ENCODE data around the gene POTEF. TPM values are rescaled to one million over a fixed set of nuclear protein-coding genes. Genes with fewer than 3 reads are reported as not detected.
A peak's percentile ranks its signal among the peaks of the same experiment; 100 is the strongest.
"Not testable (repeated sequence)": the region's sequence is repeated elsewhere in the genome, so short reads cannot be mapped to it uniquely, and the experiment has no call there.

The POTEF gene
- total RNA-seq = not detected

DNA sequence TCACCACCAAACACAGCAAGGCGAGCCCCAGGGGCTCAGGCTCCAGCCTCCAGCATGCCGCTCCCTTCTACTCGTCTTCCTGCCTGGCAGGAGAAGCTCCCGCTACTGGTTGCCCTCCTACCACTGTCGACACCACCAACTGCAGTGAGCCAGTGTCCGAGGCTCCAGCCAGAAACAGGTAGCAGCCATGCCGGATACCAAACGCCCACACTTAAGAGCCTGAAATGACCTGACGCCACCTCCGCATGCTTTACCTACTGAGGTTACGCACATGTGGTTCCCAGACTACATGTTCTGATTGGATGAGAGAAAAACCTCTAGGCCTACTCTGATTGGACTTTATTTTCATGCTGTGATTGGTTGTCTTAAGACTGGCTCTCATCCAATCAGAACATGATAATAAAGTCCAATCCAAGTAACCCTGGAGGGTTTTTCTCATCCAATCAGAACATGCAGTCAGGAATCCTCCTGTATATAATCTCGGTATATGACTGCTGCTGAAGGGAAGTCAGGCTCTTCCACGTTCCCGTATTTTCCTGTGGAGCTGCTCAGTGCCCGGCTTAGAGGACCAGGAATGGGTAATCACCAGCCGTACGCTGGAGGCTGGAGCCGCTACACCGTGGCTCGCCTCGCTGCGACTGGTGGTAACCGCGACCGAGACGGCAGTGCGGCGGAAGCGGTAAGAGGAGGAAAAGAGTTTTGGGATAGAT, at the start of gene POTEF:
TSS of gene POTEF (minus strand) at position 103 of the 710 bp plus-strand sequence. CDS start 8,707 bp downstream, outside the sequence.
- not testable (repeated sequence) for DNase-seq; H3K9me3 Mint-ChIP-seq; ATAC-seq; H3K4me1 Mint-ChIP-seq (ENCODE audit: low read depth); H3K36me3 Mint-ChIP-seq (ENCODE audit: insufficient read depth); H3K4me3 Mint-ChIP-seq; H3K27me3 Mint-ChIP-seq (ENCODE audit: low read depth)

DNA sequence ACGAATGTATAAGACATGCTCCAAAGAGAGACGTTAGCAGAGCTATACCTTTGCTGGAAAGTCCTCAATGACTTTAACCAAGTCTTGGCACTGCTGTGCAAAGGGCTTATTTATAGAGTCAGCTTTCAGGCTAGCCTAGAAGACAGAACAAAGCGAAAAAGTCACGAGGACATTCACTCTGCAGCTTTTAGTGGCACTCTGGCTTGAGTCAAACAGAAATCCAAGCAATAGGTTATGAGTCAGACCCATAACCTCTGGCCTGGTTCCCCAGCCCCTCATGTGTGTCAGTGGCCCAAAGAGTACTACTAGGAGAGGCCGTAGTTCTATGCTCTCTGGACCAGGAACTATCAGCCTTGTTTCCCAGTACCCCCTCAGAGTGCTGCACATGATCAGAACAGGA, 45.8 kb upstream of the POTEF start:
- not testable (repeated sequence) for DNase-seq; H3K4me3 Mint-ChIP-seq; H3K4me1 Mint-ChIP-seq (ENCODE audit: low read depth); H3K9me3 Mint-ChIP-seq; H3K27me3 Mint-ChIP-seq (ENCODE audit: low read depth)
- peak; percentile 42 to 44 for ATAC-seq
- peaks cover 23% of the 10 kb centered on the region for H3K36me3 Mint-ChIP-seq (ENCODE audit: insufficient read depth)

DNA sequence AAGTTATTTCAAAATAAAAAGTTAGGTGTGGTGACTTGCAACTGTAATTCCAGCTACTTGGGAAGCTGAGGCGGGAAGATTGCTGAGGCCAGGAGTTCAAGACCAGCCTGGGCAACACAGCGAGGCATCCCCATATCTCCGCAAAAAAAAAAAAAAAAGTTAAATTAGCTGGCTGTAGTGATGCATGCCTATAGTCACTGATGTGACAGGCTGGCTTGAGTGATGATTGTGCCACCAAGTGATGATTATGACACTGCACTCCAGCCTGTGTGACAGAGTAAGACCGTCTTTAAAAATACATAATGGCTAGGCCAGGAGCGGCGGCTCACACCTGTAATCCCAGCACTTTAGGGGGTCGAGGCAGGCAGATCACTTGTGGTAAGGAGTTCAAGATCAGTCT, 40.9 kb upstream of the POTEF start:
- no peaks in the 10 kb centered on the region for H3K4me1 Mint-ChIP-seq (ENCODE audit: low read depth)
- no peak overlapping the region for H3K4me3 Mint-ChIP-seq
- H3K36me3 Mint-ChIP-seq (ENCODE audit: insufficient read depth) = peaks cover 26% of the 10 kb centered on the region
- ATAC-seq (no peak), DNase-seq (no peak)
- no peaks in the 10 kb centered on the region for H3K27me3 Mint-ChIP-seq (ENCODE audit: low read depth)
- no peaks in the 10 kb centered on the region for H3K9me3 Mint-ChIP-seq

DNA sequence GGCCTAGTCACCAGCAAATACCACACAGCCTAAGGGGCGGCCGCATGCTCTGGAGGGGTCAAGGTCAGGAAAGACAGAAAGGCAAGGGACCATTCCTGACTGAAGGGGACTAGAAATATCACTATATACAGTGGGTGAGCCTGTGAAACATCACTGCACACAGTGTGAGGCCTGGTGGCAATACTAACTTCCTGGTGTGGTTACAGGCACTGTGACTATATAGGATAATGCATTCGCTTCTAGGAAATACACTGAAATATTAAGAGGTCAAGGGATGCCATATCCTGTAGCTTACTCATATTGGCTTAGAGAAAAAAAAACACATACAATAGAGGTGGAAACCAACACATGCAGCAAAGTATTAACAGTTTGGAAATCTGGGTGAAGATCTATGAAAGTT, 40.1 kb upstream of the POTEF start:
- ATAC-seq = peak in 1 of 2 donors; percentile 53
- DNase-seq; H3K27me3 Mint-ChIP-seq (ENCODE audit: low read depth); H3K9me3 Mint-ChIP-seq; H3K4me3 Mint-ChIP-seq; H3K4me1 Mint-ChIP-seq (ENCODE audit: low read depth): not testable (repeated sequence)
- H3K36me3 Mint-ChIP-seq (ENCODE audit: insufficient read depth) = peaks cover 30% of the 10 kb centered on the region

DNA sequence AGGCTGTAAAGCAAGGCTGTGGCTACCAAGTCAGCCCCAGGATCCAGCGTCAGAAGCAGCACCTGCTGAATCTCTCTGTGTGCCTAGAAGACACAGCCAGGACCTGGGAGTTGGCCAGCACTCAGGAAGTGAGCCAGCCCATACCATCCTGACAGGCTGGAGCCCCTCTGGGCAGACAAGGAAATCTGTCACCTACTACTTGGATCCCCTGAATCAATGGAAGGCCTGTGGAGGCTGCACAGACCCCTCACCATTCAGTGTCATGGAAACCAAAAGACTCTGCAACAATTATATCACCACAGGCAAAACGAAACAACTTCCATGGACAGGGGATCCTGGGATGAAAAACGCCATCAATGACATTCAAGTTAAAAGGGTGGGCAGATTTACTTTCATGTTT, 37.6 kb upstream of the POTEF start:
- not testable (repeated sequence) for H3K4me3 Mint-ChIP-seq; H3K27me3 Mint-ChIP-seq (ENCODE audit: low read depth); H3K9me3 Mint-ChIP-seq; ATAC-seq; DNase-seq; H3K4me1 Mint-ChIP-seq (ENCODE audit: low read depth)
- H3K36me3 Mint-ChIP-seq (ENCODE audit: insufficient read depth) = peaks cover 25% of the 10 kb centered on the region

DNA sequence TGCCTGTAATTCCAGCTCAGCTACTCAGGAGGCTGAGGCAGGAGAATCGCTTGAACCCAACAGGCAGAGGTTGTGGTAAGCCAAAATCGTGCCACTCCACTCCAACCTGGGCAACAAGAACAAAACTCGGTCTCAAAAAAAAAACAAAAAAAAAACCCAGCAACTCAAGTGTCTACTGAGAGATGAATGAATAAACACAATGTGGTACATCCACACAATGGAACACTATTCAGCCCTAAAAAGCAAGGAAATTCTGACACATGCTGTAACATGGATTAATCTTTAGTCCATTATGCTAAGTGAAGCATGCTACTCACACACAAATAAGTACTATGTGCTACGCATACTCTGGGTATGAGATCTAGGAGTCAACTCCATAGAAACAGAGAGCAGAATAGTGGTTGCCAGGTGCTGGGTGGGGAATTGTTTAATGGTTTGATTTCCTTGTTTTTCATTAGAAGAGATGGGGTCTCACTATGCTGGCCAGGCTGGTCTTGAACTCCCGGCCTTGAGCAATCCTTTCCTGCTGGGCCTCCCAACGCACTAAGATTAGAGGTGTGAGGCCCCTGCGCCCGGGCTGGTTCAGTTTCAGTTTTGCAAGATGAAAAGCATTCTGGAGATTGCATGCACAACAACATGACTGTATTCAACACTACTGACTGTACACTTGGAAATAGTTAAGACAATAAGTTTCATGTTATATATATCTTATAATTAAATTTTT, 36.4 kb upstream of the POTEF start:
- no peaks in the 10 kb centered on the region for H3K27me3 Mint-ChIP-seq (ENCODE audit: low read depth)
- no peak for ATAC-seq
- no peak for DNase-seq
- no peaks in the 10 kb centered on the region for H3K9me3 Mint-ChIP-seq
- peaks cover 23% of the 10 kb centered on the region for H3K36me3 Mint-ChIP-seq (ENCODE audit: insufficient read depth)
- no peak overlapping the region for H3K4me3 Mint-ChIP-seq
- H3K4me1 Mint-ChIP-seq (ENCODE audit: low read depth) = no peaks in the 10 kb centered on the region

DNA sequence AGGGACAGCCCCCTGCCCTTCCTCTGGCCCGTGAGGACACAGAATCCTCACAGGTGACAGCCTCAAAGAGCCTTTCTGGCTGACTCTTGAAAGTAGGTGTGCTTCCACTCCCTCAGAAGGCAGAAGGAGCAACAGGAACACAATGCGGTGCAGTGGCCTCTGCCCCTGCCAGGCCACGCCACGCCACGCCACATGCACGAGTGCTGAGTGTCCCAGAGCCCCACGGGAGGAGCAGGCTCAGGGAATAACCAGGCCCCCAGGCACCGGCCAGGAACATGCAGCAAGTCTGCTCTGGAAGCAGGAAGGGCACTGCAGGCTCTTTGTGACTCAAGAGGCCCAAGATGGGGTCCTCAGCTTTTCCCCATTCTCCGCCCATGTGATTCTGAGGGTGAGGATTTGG, 33.9 kb upstream of the POTEF start:
- DNase-seq (no peak), ATAC-seq (no peak)
- Mint-ChIP-seq H3K36me3 (ENCODE audit: insufficient read depth) (peaks cover 20% of the 10 kb centered on the region), H3K27me3 (ENCODE audit: low read depth) (no peaks in the 10 kb centered on the region), H3K4me3 (no peak overlapping the region), H3K9me3 (no peaks in the 10 kb centered on the region), H3K4me1 (ENCODE audit: low read depth) (peaks cover 4% of the 10 kb centered on the region)

DNA sequence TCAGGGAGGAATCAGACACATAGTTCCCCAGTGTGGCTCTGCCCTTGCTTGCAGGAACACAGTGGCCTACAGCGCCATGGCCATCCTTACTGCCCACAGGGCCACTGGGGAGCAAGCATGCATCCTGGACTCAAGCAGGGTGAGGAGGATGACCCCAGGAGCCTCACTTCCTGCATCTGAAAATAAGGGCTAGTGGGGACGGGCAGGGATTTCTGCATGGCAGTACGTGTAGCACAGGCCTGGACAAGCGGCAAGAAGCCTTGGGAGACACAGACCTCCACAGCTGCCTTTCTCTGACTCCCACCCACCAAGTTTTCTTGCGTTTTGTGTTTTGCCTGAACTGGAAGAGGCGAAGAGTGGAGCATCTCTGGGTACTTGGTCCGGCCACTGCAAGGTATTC, 33.5 kb upstream of the POTEF start:
- not testable (repeated sequence) for H3K27me3 Mint-ChIP-seq (ENCODE audit: low read depth); DNase-seq; H3K4me3 Mint-ChIP-seq; H3K4me1 Mint-ChIP-seq (ENCODE audit: low read depth); ATAC-seq; H3K9me3 Mint-ChIP-seq
- peaks cover 17% of the 10 kb centered on the region for H3K36me3 Mint-ChIP-seq (ENCODE audit: insufficient read depth)

DNA sequence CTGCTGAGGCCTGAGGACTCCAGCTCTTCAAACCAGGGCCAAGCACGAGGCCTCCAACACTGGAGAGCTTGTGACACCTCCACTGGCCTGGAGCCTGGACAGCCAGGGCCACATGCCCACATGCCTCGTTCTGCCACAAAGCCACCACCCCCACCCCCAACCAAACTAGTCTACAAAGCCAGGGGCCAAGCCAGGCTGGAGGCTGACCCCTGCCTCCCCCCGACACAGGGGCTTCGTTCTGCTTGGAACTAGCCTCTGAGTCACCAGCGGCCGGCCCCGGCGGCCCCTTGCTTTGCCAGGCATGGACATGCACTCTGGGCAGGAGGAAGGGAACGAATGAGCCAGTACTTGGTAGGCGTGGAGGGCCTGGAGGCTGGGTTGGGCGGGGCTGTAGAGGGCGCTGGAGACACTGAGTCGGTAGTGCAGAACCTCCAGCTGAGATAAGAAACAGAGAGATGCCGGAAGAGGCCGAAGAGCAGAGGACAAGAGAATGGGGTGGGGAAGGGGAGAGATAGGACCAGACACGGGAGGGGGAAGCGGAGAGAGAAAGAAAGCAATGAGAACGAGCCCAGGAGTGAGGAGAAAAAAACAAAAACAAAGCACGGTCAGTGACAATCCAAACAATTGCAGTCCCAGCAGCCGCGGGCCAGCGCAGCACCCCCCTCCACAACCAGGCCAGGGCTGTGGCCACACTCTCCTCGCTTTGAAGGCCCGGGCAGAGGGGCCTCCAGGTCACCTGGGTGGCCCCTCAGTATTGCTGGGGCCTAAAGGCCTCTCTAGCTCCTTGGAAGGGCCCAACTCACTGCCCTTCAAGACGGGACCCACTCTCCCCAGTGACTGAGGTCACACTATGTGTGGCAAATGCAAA, 32.0 kb upstream of the POTEF start:
- peaks cover 13% of the 10 kb centered on the region for H3K36me3 Mint-ChIP-seq (ENCODE audit: insufficient read depth)
- H3K27me3 Mint-ChIP-seq (ENCODE audit: low read depth); H3K9me3 Mint-ChIP-seq; ATAC-seq; H3K4me3 Mint-ChIP-seq; H3K4me1 Mint-ChIP-seq (ENCODE audit: low read depth); DNase-seq: not testable (repeated sequence)

DNA sequence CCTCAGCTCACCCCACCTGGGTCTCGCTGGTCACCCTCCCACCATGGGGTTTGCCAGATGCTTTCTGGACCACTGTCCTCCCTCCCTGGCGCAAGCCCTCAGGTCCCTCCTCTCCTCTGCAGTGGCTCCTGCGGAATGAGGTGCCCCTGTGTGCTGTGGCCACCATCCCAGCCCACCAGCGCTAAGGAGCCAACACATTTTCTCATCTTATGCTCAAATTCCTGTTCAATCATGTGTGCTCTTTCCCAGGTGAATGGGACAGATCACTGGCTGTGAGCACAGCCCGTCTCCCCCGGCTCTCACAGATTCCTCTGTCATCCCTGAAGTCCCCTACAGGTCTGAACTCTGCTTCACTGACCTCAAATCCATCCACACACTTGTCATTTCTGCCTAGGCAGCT, 31.1 kb upstream of the POTEF start:
- ATAC-seq = no peak
- no peaks in the 10 kb centered on the region for H3K9me3 Mint-ChIP-seq
- peaks cover 10% of the 10 kb centered on the region for H3K36me3 Mint-ChIP-seq (ENCODE audit: insufficient read depth)
- H3K27me3 Mint-ChIP-seq (ENCODE audit: low read depth) = no peaks in the 10 kb centered on the region
- DNase-seq = no peak
- peaks cover 4% of the 10 kb centered on the region for H3K4me1 Mint-ChIP-seq (ENCODE audit: low read depth)
- no peak overlapping the region for H3K4me3 Mint-ChIP-seq

DNA sequence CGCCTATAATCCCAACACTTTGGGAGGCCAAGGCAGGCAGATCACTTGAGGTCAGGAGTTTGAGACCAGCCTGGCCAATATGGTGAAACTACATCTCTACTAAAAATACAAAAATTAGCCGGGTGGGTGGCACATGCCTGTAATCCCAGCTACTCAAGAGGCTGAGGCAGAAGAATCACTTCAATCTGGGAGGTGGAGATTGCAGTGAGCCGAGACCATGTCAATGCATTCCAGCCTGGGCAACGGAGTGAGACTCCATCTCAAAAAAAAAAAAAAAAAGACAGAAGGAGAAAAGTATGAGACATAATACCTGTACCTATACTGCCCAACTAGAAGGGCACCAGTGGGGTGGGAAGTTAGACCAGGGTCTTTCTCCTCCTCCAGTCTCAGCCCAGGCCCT, 30.4 kb upstream of the POTEF start:
- DNase-seq; H3K36me3 Mint-ChIP-seq (ENCODE audit: insufficient read depth); ATAC-seq; H3K4me1 Mint-ChIP-seq (ENCODE audit: low read depth); H3K4me3 Mint-ChIP-seq; H3K27me3 Mint-ChIP-seq (ENCODE audit: low read depth); H3K9me3 Mint-ChIP-seq: not testable (repeated sequence)

DNA sequence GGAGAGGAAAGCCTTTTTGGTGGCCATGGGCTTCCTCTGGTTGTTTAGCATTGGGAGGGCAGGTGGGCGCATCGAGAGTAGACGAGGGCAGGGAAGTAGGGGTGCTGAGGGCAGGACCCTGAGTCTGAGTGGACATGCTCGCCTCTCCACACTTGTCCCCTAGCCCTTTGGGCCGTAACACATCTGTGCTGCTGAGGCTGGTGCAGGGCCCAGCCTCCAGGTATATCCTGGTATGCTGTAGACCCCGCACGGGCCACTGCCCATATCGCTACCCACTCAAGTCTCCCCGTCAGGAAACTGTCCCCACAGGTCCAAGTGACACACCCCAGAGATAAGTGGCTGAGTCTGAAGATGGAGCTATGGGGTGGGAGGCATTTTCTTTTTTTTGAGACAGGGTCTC, 29.6 kb upstream of the POTEF start:
- no peak for DNase-seq
- H3K27me3 Mint-ChIP-seq (ENCODE audit: low read depth) = no peaks in the 10 kb centered on the region
- H3K4me1 Mint-ChIP-seq (ENCODE audit: low read depth) = peaks cover 4% of the 10 kb centered on the region
- H3K4me3 Mint-ChIP-seq = no peak overlapping the region
- ATAC-seq = no peak
- H3K36me3 Mint-ChIP-seq (ENCODE audit: insufficient read depth) = peaks cover 8% of the 10 kb centered on the region
- no peaks in the 10 kb centered on the region for H3K9me3 Mint-ChIP-seq

DNA sequence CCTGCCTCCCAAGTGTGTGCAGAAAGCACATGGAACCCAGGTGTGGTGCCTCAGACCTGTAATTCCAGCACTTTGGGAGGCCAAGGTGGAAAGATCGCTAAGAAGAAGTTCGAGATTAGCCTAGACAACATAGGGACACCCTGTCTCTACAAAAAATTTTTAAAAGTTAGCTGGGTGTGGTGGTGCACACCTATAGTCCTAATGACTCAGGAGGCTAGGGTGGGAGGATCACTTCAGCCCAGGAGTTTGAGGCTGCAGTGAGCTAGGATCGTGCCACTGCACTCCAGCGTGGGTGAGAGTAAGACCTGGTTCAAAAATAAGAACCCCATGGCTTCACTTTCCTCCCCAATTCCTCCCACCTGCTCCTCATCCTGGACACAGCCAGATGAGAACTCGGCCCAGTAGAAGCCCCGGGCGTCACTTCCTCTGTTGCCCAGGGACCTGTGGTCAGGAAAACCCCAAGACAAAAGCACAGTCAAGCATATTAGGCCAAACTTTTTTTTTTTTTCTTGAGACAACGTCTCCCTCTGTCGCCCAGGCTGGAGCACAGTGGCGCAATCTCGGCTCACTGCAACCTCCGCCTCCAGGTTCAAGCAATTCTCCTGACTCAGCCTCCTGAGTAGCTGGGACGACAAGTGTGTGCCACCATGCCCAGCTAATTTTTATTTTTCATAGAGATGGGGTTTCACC, 28.9 kb upstream of the POTEF start:
- not testable (repeated sequence) for H3K4me3 Mint-ChIP-seq

DNA sequence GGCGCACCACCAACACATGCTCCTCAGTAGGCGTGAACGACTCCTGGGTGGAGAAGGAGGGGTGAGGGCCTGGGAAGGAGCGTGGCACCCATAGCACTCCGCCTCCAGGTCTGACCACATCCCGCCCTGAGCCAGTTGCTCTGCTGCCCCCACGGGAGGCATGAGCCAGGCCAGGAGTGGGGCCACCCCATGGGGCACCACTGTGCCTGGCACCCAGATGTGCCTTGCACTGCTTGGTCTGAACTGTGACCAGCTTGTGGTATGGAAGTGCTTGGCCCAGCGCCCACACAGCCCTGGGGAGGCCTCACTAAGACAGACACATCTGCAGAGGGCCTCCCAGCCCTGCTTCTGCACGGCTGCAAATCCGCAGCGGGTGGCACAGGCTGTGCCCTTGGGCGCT, 28.3 kb upstream of the POTEF start:
- ATAC-seq = peak; percentile 8 to 10
- not testable (repeated sequence) for DNase-seq; H3K36me3 Mint-ChIP-seq (ENCODE audit: insufficient read depth); H3K4me1 Mint-ChIP-seq (ENCODE audit: low read depth); H3K27me3 Mint-ChIP-seq (ENCODE audit: low read depth); H3K9me3 Mint-ChIP-seq; H3K4me3 Mint-ChIP-seq

More for the DNA sequence above, 28.9 kb upstream of the POTEF start:
- not testable (repeated sequence) for H3K27me3 Mint-ChIP-seq (ENCODE audit: low read depth); ATAC-seq; H3K36me3 Mint-ChIP-seq (ENCODE audit: insufficient read depth); H3K9me3 Mint-ChIP-seq; H3K4me1 Mint-ChIP-seq (ENCODE audit: low read depth); DNase-seq
